NCI-H128 (cell line): ENCODE measurements around the gene SMIM34.
"Not testable (repeated sequence)": the region's sequence is repeated elsewhere in the genome, so short reads cannot be mapped to it uniquely, and the experiment has no call there.

Experiments used
- DNase-seq: peaks from one replicate; lab custom pipeline; 2025; ENCODE audit not compliant: unreplicated experiment; lab: John Stamatoyannopoulos, UW

Gene SMIM34

GRCh38 chr21:34374462-34374861, 49.3 kb downstream of the SMIM34 start:
- not testable (repeated sequence) for DNase-seq

DNA sequence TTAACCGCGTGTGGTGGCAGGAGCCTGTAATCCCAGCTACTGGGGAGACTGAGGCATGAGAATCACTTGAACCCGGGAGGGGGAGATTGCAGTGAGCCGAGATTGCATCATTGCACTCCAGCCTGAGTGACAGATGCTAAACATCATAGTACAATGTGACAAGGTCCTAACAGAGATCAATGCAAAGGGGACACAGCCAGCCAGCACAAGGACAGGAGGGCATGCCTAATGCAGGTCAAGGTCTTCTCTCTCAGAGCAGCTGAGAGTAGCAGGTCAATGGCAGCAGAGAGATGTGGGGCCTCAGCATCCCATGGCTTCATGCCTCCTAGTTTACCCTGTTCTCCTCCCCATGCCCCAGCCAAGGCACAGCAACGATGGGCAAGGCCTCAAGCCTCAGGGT, 51.4 kb downstream of the SMIM34 start:
- no peak for DNase-seq

- DNase-seq = no peak
Observed at GRCh38 chr21:34369741-34370140, 54.0 kb downstream of the SMIM34 start.
